Measurements from ENCODE around the gene KLRB1. TPM values are rescaled to one million over a fixed set of nuclear protein-coding genes. Genes with fewer than 3 reads are reported as not detected.

The KLRB1 gene
- total and polyA plus RNA-seq, 2 of the 13 experiments (the other 11 are each of a cell fraction or from before 2014, with no cell fraction given): not detected

DNA sequence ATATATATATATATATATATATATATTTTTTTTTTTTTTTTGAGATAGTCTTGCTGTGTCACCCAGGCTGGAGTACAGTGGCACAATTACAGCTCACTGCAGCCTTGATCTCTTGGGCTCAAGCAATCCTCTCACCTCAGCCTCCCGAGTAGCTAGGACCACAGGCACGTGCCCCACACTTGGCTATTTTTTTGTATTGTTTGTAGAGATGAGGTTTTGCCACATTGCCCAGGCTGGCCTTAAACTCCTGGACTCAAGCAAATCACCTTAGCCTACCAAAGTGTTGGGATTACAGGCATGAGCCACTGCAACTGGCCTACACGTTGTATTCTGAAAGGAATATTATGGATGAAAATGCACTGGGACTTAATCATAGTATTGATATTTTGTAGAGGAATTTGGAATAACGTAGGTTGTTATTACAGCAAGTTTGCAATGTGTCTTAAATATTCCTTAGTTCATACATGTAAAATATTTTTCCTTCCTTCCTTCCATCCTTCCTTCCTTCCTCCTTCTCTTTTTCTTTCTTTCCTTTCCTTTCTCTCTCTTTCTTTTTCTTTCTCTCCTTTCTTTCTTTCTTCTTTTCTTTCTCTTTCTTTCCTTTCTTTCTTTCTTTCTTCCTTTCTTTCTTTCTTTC lies 862 bp downstream of the KLRB1 start:
- no TSS peak for BruUV-seq (replicated peaks)
- TF ChIP-seq GMEB2 (CRISPR knock-in tag; IDR thresholded peaks at IDR 0.05; ENCODE audit: low read depth): no peak
- no peak for TF ChIP-seq ZNF451 (CRISPR knock-in tag; IDR thresholded peaks at IDR 0.05)
- no peak for TF ChIP-seq NKX3-1 (CRISPR knock-in tag; IDR thresholded peaks at IDR 0.05)
- peak; percentile 75 for TF ChIP-seq SRSF9 (IDR thresholded peaks at IDR 0.05; ENCODE audit: borderline replicate concordance, insufficient read depth, low read depth, low read length, poor library complexity, severe bottlenecking)
- TF ChIP-seq CREB3 (CRISPR knock-in tag; IDR thresholded peaks at IDR 0.05): no peak
- TF ChIP-seq U2AF2 (IDR thresholded peaks at IDR 0.05; ENCODE audit: low read depth, low read length): 0 out of 2 replicates have a peak, but pooled peaks have one; percentile 77
- TF ChIP-seq TSC22D2 (CRISPR knock-in tag; IDR thresholded peaks at IDR 0.05; ENCODE audit: borderline replicate concordance): no peak
- ATAC-seq (no peak), DNase-seq (ENCODE audit: low spot score) (no peak), FAIRE-seq (no peak)
- Histone ChIP-seq H3K79me2 (ENCODE audit: insufficient read depth, low read length) (no peaks in the 10 kb centered on the region), H3K4me1 (ENCODE audit: insufficient read depth, low read length) (no peaks in the 10 kb centered on the region), H3K27me3 (ENCODE audit: control insufficient read depth in 1 of 2, insufficient read depth in 2 of 2, low read length in 2 of 2) (no peaks in the 10 kb centered on the region), H3K27ac (ENCODE audit: extremely low read length, insufficient read depth, low read length) (no peak overlapping the region), H2AFZ (ENCODE audit: low read length) (no peak overlapping the region), H3K9me3 (ENCODE audit: low read length) (no peaks in the 10 kb centered on the region), H3K9ac (ENCODE audit: insufficient read depth, low read depth, low read length) (no peak overlapping the region), H3K4me3 (replicated peaks in 1 of 3; ENCODE audit: insufficient read depth in 1 of 3, low read depth in 2 of 3, low read length in 3 of 3) (no peak overlapping the region), H3K4me2 (ENCODE audit: low read depth, low read length) (no peak overlapping the region), H4K20me1 (ENCODE audit: insufficient read depth, low read length) (no peaks in the 10 kb centered on the region), H3K36me3 (replicated peaks in 1 of 2; ENCODE audit: control insufficient read depth in 1 of 2, insufficient read depth in 2 of 2, low read length in 2 of 2) (no peaks in the 10 kb centered on the region)
- POLR2A ChIA-PET: no interaction called here
- CTCF ChIA-PET (ENCODE audit: low intra/inter-chr PET ratio, low total read pairs): no interaction called here
- 56% methylated on average over 4 of the region's 4 CpGs for whole genome bisulfite sequencing (ENCODE audit: low lambda C conversion rate)
- intact Hi-C loops (cut with micrococcal nuclease; ENCODE audit: unreplicated experiment): no loop called here
- in situ Hi-C loops (cut with HindIII; ENCODE audit: extremely low pct_ligation_motif_present, low pct_unique_long_range_greater_than_20kb): no loop called here

Measured in HepG2 (cell line).